ENCODE measurements around the gene CROCC2. TPM values are rescaled to one million over a fixed set of nuclear protein-coding genes. Genes with fewer than 3 reads are reported as not detected.

Gene CROCC2
- total and polyA plus RNA-seq, 10 of the 15 experiments (the other 5 are each of a cell fraction or from before 2014, with no cell fraction given) = not detected

GRCh38 chr2:240869956-240870875 lies 35.9 kb upstream of the CROCC2 start (continued):
- TF ChIP-seq ZBTB11 (CRISPR knock-in tag; IDR thresholded peaks at IDR 0.05) = no peak
- TF ChIP-seq ATF2 (IDR thresholded peaks at IDR 0.05; ENCODE audit: low read length) = no peak
- TF ChIP-seq JUNB (IDR thresholded peaks at IDR 0.05) = no peak
- no peak for TF ChIP-seq NFYB (IDR thresholded peaks at IDR 0.05; ENCODE audit: insufficient read depth, low read depth, low read length)
- no peak for TF ChIP-seq YBX1 (IDR thresholded peaks at IDR 0.05)
- no peak for TF ChIP-seq PKNOX1 (IDR thresholded peaks at IDR 0.05)
- no peak for TF ChIP-seq KDM1A (IDR thresholded peaks at IDR 0.05; ENCODE audit: borderline replicate concordance)
- no peak for TF ChIP-seq POLR2A (IDR thresholded peaks at IDR 0.05; ENCODE audit: low read depth, low read length)
- no peak for TF ChIP-seq MTA3 (IDR thresholded peaks at IDR 0.05; ENCODE audit: borderline replicate concordance, low read length)
- no peak for TF ChIP-seq SP1 (IDR thresholded peaks at IDR 0.05; ENCODE audit: low read depth, low read length)

Data from GM12878 (cell line).